Peyer's patch (tissue), 4 donors: ENCODE results near the gene NUDT4B. TPM values are rescaled to one million over a fixed set of nuclear protein-coding genes. Genes with fewer than 3 reads are reported as not detected.
"Not testable (repeated sequence)": the region's sequence is repeated elsewhere in the genome, so short reads cannot be mapped to it uniquely, and the experiment has no call there.

Experiments used
- DNase-seq, 3 donors: peaks; one replicate each; pipeline ENCODE4 v3.0.0-alpha.2; 2017 to 2019
- H3K27ac ChIP-seq, 4 donors: fragments of 200-600 bp; sonication (generic); one replicate each; pipeline ENCODE4 v1.5.1; 2016 to 2019
- H3K27me3 ChIP-seq, 2 donors: fragments of 200-600 bp; sonication (generic); one replicate each; pipeline ENCODE4 v1.5.1; 2019
- H3K36me3 ChIP-seq, 3 donors: fragments of 200-600 bp; sonication (generic); one replicate each; pipeline ENCODE4 v1.5.1; 2016 to 2019
- H3K4me1 ChIP-seq, 4 donors: fragments of 200-600 bp; sonication (generic); one replicate each; pipeline ENCODE4 v1.5.1; 2016 to 2019
- H3K4me3 ChIP-seq, 4 donors: fragments of 200-600 bp; sonication (generic); 1 replicate in 3 of 4; 2 replicates in 1 of 4; pipeline ENCODE4 v1.5.1; 2016 to 2019; ENCODE audit warnings: mild to moderate bottlenecking in 1 of 4
- H3K9me3 ChIP-seq, 4 donors: fragments of 200-600 bp; sonication (generic); one replicate each; pipeline ENCODE4 v1.5.1; 2016 to 2019; ENCODE audit warnings: mild to moderate bottlenecking in 1 of 4
- total RNA-seq, 4 donors: library from RNA; depleted of rRNA; stranded (reverse); fragments of >200 nt; gene quantifications; one replicate each; pipeline ENCODE4 v1.1.0, GENCODE V29; 2016

Gene NUDT4B
- total RNA-seq, 4 donors from 2014 or later = 6.3 to 29.6 (median 14.5) TPM

DNA sequence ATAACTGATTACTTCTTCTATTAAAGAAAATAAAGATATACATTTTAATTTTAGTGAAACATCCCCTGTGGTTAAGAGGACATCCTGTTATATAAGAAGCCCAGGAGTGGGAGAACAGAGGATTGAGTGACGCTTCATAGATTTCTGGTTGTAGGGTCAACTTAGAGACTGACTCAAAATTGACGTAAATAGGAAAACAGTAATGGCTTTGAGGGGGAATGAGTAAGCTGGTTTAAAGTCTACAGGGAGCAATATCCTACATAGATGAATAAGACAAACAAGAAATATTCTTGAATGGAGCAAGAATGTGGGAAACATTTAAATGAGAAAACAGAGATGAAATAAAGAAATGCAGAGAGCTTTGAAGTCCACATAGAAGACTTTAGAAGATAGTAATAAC lies 20.7 kb upstream of the NUDT4B start:
- not testable (repeated sequence) for H3K9me3 ChIP-seq, H3K27ac ChIP-seq, H3K36me3 ChIP-seq, H3K4me1 ChIP-seq, DNase-seq, H3K4me3 ChIP-seq, H3K27me3 ChIP-seq

DNA sequence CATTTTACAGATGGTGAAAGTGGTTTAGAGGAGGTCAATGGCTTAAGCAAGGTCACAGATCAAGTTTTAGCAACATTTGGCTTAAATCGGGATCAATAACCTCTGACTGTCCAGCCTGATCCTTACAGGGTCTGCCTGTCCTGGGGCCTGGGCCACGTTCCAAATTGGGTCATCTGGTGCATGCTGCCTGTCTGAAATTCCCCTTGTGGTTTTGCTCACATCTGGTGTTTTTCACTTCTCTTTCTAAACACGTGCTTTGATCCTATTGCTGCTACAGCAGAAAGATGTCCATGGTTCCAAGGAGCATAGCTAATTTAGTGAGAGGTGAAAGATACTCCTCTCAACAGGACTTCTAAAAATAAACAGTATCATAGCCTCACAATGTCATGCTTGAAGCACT lies 19.4 kb upstream of the NUDT4B start:
- not testable (repeated sequence) for H3K4me1 ChIP-seq, DNase-seq, H3K4me3 ChIP-seq, H3K9me3 ChIP-seq, H3K27ac ChIP-seq, H3K36me3 ChIP-seq, H3K27me3 ChIP-seq

DNA sequence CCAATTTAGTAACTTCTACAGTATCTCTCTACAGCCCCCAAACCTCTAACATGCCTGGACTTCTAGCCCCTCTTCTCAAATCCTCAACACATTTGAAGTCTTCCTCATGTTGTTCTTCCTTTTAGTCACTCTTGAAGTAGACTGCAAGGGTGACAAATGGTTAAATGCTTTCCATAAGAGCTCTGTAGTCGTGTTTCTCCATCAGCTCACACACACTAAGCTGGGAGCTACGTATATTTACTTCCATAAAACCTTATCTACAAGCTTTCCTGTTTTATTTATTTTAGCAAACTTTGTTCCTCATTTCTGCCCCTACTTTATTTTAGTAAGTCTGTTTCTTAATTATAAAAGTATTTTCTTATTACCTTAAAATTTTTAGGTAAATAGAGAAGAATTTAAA lies 19.0 kb upstream of the NUDT4B start:
- H3K9me3 ChIP-seq, DNase-seq, H3K4me1 ChIP-seq, H3K27me3 ChIP-seq, H3K4me3 ChIP-seq, H3K36me3 ChIP-seq, H3K27ac ChIP-seq: not testable (repeated sequence)

DNA sequence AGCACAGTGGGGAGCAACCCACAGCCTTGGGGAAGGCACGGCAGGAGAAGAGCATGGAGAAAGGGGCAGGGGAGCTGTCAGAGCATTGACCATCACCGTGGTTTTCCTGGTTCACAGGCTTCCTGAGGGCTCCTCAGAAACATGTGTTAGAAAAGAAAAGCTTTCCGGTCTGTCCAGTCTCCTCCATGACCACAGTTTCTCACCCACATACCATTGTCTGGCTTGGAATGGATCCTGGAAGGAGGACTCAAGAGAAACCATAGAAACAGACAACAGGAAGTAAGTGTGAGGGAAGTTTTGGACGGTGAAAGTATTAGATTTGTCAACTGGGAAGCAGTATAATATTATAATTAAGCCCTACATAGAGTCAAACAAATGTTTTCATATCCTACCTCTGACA lies 16.3 kb upstream of the NUDT4B start:
- not testable (repeated sequence) for H3K27ac ChIP-seq, H3K4me1 ChIP-seq, H3K4me3 ChIP-seq, H3K27me3 ChIP-seq, H3K36me3 ChIP-seq, H3K9me3 ChIP-seq, DNase-seq

DNA sequence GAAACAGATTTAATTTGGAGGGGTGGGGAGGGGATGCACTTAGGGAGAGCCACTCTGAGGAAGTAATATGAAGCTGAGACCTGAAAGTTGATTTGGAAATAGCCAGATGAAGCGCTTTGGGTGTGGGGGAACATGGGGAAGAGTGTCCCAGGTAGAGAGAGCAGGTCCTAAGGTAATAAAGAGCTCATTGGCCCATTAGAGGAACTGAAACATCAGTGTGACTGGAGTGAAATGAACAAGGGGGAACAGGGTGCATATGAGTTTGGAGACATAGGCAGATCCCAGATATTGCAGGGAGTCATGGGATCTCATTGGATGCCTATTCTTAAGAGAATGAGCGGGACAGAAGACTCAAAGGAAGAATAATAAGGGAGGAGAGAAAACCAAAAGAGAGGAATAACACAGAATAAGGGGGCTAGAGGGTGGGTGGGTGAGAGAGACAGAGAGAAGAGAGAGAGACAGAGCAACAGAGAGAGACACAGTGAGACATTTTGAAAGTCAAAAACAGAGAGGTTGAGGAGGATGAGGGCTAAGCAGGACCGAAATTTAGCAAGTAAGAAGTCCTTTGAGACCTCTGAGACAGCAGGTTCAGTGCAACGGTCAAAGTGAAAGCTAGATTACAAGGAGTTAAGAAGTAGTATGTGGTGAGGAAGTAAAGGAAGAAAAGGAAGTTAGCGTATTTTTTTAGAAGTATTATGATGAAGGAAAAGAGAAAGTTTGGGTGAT lies 14.8 kb upstream of the NUDT4B start:
- not testable (repeated sequence) for H3K9me3 ChIP-seq, H3K4me3 ChIP-seq, DNase-seq, H3K27ac ChIP-seq, H3K36me3 ChIP-seq, H3K27me3 ChIP-seq, H3K4me1 ChIP-seq

DNA sequence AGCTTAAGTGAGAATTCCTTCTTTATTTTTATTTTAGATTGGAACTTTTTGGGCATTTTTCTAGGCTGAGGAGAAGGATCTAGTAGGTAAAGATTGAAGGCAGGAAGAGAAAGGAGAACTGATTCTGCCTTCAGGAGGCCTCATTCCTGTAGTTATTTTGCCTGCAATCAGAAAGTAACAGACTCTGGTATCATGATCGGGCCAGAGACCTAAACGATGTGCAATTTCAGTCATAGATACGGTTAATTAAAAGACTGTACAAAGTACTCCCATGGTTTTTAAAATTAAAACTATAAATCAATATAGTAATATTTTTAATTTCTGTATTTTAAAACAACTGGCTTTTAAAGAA lies 14.3 kb upstream of the NUDT4B start:
- H3K9me3 ChIP-seq, H3K27ac ChIP-seq, DNase-seq, H3K4me1 ChIP-seq, H3K4me3 ChIP-seq, H3K36me3 ChIP-seq, H3K27me3 ChIP-seq: not testable (repeated sequence)

DNA sequence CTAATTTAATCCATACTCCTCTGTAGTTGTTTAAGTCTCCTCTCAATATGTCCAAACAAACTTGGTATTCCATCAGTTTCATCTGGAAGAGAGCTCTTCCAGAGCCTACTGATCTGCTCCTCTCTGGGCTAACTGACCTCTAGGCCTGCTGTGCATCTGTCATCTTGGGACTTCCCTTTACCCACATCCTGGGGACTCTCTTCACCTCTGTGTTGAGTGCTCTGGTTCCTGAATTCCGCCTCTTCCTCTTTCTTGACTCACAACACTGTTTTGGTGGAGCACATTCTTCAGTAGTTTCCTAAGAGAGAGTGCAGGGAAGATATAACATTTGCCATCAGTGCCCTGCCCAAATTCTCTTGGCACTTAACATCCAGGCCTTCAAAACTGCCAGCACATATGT lies 13.0 kb upstream of the NUDT4B start:
- H3K4me1 ChIP-seq, DNase-seq, H3K36me3 ChIP-seq, H3K9me3 ChIP-seq, H3K4me3 ChIP-seq, H3K27ac ChIP-seq, H3K27me3 ChIP-seq: not testable (repeated sequence)

DNA sequence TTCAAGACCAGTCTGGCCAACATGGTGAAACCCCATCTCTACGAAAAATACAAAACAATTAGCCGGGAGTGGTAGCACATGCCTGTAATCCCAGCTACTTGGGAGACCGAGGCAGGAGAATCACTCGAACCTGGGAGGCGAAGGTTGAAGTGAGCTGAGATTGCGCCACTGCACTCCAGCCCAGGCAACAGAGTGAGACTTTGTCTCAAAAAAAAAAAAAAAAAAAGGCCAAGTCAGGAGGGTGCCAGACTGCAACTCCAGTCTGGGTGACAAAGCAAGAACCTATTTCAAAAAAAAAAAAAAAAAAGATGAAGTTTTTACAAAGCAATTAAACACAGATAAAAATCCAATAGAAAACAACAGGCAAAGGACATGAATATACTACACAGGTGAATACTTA lies 9.9 kb upstream of the NUDT4B start:
- not testable (repeated sequence) for H3K27ac ChIP-seq, H3K36me3 ChIP-seq, H3K9me3 ChIP-seq, DNase-seq, H3K27me3 ChIP-seq, H3K4me3 ChIP-seq, H3K4me1 ChIP-seq

DNA sequence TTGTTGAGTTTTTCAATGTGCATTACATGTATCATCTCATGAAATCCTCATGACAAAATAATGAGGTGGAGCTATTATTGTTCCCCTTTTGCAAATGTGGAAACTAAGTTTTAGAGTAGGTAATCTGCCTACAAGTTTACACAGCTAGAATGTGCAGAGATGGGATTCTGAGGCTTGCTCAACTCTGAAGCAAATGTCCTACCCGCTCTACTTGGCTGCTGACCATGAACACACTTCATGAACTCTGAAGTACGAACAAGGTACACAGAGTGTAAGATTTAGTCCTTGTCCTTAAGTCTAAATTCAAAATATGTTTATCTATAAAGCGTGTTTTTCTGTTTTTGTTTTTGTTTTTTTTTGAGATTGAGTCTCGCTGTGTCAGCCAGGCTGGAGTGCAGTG lies 5.4 kb upstream of the NUDT4B start:
- not testable (repeated sequence) for DNase-seq, H3K27me3 ChIP-seq, H3K9me3 ChIP-seq, H3K4me1 ChIP-seq, H3K4me3 ChIP-seq, H3K36me3 ChIP-seq, H3K27ac ChIP-seq

DNA sequence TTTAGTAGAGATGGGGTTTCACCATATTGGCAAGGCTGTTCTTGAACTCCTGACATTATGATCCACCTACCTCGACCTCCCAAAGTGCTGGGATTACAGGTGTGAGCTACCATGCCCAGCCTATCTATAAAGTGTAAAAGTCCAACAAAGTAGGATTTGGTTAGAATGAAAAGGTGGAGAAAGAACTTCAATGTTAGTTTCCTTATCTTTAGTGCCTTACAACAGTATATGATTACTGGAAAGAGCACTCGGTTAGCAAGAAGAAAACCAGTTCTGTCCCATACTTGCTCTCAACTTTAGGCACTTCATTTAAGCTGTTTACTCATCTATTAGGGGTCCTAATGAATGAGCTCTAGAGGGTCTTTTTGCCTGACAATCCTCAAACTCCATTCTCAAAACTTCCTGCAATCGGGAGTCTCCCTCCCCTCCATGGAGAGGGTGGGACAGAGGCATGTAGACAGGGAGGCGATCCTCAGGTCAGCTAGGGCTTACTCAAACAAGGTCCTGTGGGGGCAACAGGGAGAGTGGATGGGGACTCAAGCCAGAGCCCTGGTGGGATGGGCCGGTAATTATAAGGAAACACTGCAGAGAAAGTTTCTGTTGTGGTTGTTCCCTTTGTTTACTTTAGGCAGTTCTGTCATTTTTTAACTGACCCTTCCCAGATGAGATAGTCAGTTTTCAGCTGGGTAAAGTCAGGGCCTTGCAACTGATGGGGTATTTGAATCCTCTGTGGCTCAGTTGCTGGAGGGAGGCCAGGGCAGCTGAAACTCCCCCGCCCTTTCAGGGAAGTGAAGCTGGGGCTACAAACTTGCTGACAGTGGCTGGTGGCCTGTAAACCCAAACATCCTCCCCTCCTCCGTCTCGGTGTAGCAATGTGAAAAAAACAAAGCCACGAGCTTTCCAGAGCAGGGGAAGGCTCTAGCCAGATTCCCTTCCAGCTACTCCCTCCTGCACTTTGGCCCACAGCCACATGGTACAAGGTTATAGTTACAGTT lies 4.6 kb upstream of the NUDT4B start:
- not testable (repeated sequence) for H3K4me1 ChIP-seq, DNase-seq, H3K36me3 ChIP-seq, H3K4me3 ChIP-seq, H3K9me3 ChIP-seq, H3K27me3 ChIP-seq, H3K27ac ChIP-seq

DNA sequence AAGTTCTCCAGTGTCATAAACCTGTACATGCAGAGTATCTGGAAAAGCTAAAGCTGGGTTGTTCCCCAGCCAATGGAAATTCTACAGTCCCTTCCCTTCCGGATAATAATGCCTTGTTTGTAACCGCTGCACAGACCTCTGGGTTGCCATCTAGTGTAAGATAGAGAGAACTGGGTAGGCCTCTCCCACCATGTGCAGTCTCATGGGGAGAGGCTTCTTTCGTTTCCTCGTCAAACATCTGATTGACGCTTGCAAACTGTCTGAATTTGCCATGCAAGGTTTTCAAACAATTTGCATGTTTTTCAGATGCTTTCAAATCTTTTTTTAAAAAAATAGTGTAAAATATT lies 734 bp downstream of the NUDT4B start:
- not testable (repeated sequence) for H3K27me3 ChIP-seq, H3K4me1 ChIP-seq, DNase-seq

DNA sequence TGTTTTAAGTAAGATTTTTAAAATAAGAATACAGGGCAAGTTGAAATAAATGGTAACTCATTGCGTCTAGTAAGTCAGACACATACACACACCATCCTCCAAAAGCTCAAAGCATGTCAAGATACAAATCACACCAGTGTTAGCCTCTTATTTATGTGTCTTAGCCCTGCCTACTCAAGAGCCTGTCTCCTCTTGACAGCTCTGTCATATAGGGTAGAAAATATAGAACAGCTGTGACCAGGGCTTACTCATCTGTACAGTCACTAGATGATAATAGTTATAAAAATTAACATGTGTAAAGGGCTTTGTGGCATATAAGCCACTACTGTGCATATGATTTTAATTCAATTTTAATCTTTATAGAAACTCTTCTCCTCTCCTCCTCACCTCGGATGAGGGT lies 7.7 kb downstream of the NUDT4B start:
- not testable (repeated sequence) for DNase-seq, H3K9me3 ChIP-seq, H3K27me3 ChIP-seq, H3K27ac ChIP-seq, H3K4me1 ChIP-seq, H3K36me3 ChIP-seq, H3K4me3 ChIP-seq

More for the DNA sequence above, 734 bp downstream of the NUDT4B start:
- not testable (repeated sequence) for H3K4me3 ChIP-seq, H3K36me3 ChIP-seq, H3K9me3 ChIP-seq, H3K27ac ChIP-seq

DNA sequence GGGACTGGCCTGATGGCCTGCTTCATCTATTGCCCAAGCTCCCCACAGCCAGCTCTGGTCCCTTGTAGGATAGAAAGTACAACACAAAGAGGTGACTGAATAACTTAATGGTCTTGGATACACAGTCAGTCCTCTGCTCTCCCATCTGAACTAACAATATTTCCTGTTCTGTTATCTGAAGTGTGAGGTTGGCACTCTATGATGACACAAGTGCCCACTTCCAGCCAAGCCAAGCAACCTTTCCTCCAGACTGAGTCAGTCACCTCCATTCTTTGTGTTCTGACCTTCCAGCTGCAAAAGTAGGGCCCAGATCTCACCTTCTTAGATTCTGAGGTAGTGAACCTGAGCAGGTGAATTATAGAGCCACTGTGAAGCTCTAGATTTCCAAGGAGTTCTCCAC lies 8.9 kb downstream of the NUDT4B start:
- not testable (repeated sequence) for DNase-seq, H3K9me3 ChIP-seq, H3K36me3 ChIP-seq, H3K27me3 ChIP-seq, H3K27ac ChIP-seq, H3K4me1 ChIP-seq, H3K4me3 ChIP-seq

DNA sequence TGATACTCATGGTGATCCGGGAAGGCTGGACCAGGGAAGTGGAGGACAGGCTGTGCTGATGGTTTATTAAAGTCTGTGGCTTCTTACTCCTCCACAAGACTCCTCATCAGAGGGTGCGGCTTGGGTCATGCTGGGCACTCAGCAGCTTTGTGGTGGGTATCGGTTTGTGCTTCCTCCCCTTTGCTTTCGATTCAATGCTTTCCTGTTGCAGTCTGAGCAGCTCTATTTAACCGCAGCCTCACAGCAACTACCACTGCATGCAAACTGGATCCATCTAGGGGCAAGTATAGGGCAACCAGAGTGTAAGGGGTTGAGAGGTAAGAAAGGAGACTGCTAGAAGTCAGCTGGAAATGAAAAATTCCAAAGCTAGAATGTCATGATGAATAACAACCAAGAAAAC lies 9.8 kb downstream of the NUDT4B start:
- H3K27me3 ChIP-seq, H3K4me1 ChIP-seq, H3K27ac ChIP-seq, H3K9me3 ChIP-seq, DNase-seq, H3K36me3 ChIP-seq, H3K4me3 ChIP-seq: not testable (repeated sequence)

DNA sequence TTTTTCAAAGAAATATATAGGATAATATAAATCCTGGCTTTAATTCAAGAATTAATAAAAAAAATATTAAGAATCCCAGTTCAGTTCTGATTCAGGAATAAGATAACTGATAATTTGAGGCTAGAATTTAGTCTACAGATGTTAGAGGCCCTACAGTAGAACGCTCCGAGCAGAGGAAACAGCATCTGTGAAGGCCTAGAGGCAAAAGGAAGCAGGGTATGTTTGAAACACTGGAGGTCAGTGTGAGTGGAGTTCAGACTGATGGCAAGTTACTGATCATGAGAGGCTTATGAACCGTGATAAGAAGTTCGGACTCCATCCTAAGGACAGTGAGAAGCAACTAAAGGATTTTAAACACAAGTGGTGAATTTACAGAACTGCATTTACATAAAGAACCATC lies 10.4 kb downstream of the NUDT4B start:
- not testable (repeated sequence) for H3K9me3 ChIP-seq, H3K4me3 ChIP-seq, H3K4me1 ChIP-seq, H3K27me3 ChIP-seq, DNase-seq, H3K36me3 ChIP-seq, H3K27ac ChIP-seq
